Activated T-cell treated with anti-CD3 and anti-CD28 coated beads for 48 hours (primary cell): ENCODE measurements around the gene UBE2L5.
"Not testable (repeated sequence)": the region's sequence is repeated elsewhere in the genome, so short reads cannot be mapped to it uniquely, and the experiment has no call there.

Experiments
- DNase-seq: peaks from one replicate; pipeline ENCODE4 v3.0.0-alpha.2; 2020; ENCODE audit warnings: low read depth

UBE2L5 gene

GRCh38 chr13:30440910-30441703, 18.8 kb downstream of the UBE2L5 start:
- DNase-seq, result no peak

DNA sequence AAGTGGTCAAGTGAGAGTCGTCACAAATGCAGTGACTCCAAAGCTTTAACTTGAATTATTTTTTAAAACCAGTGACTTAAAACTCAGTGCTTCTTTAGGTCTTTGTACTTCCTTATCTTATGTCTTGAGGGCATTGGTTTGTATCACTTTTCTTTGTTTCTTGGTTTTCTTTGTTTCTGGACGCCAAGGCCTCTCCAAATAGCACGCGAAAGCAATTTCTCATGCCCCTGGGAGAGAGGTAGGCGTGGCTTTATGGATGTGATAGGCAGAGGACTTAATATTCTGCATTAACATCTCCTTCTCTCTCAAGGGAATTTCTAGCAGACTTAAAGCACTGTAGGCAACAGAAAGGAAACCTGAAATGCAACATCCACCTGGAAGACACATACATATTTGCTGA, 20.6 kb downstream of the UBE2L5 start:
- DNase-seq, result no peak

DNA sequence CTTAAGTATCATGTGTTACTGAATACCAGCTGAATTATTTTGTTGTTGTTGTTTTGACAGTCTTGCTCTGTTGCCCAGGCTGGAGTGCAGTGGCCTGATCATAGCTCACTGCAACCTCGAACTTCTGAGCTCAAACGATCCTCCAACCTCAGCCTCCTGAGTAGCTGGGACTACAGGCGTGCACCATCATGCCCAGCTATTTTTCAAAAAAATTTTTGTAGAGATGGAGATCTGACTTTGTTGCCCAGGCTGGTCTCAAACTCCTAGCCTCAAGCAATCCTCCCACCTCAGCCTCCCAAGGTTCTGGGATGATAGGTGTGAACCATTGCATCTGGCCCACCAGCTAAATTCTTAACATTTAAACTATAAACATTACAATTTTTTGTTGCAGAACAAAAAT, 21.2 kb downstream of the UBE2L5 start:
- DNase-seq, result not testable (repeated sequence)

GRCh38 chr13:30443957-30444404, 21.7 kb downstream of the UBE2L5 start:
- DNase-seq, result no peak

- no peak for DNase-seq
Observed at GRCh38 chr13:30446126-30446500, 23.8 kb downstream of the UBE2L5 start.

DNA sequence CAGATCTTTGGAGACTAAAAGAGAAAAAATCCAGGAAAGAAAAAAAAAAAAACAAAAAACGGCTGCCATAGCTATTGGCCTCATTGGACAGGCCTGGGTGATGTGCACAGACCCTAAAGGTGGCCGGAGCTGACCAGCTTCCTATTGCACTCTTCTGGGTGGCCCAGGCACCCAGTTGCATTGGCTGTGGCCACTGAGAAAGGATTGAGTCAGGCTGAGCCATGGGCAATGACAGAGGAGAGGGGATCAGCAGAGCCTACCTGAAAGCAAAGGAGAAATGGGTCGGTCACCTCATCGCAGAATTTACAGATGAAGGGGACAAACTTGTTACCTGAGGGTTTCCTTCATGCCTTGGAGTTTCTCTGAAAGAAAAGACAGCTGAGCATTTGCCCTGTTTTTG, 26.1 kb downstream of the UBE2L5 start:
- DNase-seq, result no peak

GRCh38 chr13:30450066-30450465, 27.8 kb downstream of the UBE2L5 start:
- no peak for DNase-seq

GRCh38 chr13:30451476-30451875, 29.2 kb downstream of the UBE2L5 start:
- not testable (repeated sequence) for DNase-seq

DNA sequence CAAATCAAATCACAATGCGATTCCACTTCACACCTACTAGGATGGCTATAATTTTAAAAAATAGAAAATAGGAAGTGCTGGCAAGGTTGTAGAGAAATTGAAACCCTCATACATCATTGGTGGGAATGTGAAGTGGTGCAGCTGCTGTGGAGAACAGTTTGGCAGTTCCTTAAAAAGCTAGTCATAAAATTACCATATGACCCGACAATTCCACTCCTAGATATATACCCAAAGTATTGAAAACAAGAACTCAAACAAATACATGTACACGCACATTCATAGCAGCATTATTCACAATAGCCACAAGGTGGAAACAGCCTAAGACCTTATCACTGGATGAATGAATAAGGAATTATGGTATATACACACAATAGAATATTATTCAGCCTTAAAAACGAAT, 31.4 kb downstream of the UBE2L5 start:
- no peak for DNase-seq

DNA sequence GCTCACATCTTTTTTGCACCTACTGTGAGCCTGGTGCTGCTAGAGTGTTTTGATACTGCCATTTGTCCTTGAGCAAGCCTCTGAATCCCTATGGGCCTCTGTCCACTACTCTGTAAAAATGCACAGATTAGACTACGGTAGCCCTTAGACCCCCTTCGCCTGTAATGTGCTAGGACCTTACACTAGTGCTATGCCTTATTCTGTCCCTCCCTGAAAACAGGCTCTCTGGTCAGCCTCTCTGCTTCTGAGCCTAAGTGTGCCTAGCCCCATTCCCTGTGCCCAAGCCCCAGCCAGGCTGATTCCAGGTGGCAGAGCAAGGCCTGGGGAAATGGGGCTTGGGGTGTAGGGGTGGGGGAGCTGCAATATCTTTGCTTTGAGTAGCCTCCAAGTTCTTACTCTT, 32.7 kb downstream of the UBE2L5 start:
- no peak for DNase-seq

GRCh38 chr13:30456290-30456689, 34.0 kb downstream of the UBE2L5 start:
- no peak for DNase-seq

DNA sequence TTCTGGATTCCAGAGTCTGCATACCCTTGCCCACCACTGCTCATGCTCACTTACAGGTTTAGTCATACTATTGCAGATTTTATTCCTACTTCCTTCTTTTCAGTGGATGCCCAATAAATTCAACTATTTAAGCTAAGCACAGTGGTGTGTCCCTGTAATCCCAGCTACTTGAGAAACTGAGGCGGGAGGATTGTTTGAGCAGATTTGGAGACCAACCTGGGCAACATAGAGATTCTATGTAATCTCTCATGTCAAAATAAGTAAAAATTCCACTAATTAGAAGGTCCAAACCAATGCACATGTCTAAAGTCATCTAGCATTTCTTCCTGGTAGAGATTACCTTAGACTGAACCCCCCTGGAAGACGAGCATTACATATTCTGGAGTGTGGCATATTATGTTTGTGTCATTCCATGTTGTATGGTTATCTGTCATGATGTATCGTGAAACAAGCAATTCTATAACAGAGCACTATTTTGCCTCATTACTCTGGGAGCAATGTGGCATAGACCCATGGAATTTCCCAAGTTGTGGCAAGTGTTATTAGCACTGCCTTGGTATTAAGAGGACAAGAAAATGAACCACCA, 35.1 kb downstream of the UBE2L5 start:
- no peak for DNase-seq

- DNase-seq, result not testable (repeated sequence)
Observed at GRCh38 chr13:30461279-30462066, 39.2 kb downstream of the UBE2L5 start.

GRCh38 chr13:30463787-30464495, 41.6 kb downstream of the UBE2L5 start:
- peak; percentile 61 for DNase-seq

GRCh38 chr13:30464496-30465342, 42.4 kb downstream of the UBE2L5 start:
- peak; percentile 68 for DNase-seq

- no peak for DNase-seq
Observed at GRCh38 chr13:30465343-30465592, 43.0 kb downstream of the UBE2L5 start.

DNA sequence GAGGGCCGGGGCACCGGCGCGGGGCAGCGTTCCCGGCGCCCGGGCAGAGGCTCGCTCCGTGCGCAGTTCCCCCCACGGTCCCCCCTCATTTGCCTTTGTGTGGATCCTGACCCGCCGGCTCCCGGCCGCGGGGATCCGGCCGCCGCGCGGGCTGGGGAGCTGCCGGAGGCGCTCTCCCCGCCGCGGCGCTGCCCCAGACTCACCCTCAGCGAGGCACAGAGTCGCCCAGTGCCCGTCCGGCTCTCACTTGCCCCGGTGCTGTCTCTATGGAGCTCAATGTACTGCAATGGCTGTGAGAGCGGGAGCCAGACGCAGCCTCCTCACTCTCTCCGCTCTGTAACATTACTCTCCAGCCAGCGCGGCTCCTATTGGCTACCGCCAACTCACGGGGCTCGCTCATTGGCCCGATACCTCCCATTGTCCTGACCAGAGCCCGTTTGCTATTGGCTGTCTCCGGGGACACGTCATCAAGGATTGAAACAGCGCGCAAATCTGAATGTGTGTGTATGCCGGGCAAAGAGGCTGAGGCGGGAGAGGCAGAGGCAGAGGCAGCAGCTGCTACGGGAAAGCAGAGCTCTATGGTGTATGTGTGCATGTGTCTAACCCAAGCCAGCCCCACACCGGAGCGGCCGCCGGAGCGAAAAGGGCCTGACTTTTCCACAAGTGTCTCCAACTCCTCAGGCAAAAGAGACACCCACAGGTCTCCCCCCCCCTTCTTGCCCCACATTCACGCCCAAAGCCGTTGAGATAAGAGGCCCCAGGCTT, 43.5 kb downstream of the UBE2L5 start, which contains the start of gene HMGB1:
Gene HMGB1, minus strand, starts transcription at position 344 of the 765 bp plus-strand sequence. CDS start 2,256 bp downstream, outside the sequence.
- peak; percentile 92 for DNase-seq

- peak; percentile 30 for DNase-seq
Observed at GRCh38 chr13:30466358-30466714, 44.0 kb downstream of the UBE2L5 start.

- DNase-seq, result no peak
Observed at GRCh38 chr13:30466841-30467252, 44.6 kb downstream of the UBE2L5 start.

DNA sequence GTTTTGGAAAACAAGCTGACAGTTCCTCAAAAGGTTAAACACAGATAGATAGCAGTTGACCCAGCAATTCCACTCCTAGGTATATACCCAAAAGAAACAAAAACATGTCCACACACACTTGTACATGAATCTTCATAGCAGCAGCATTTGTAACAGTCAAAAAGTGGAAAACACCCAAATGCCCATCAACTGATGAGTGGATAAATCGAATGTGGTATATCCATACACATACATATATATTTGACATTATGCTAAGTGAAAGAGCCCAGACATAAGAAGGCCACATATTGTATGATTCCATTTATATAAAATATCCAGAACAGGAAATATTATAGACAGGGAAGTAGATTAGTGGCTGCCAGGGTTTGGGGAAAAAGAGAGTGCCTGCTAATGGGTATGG, 51.4 kb downstream of the UBE2L5 start:
- no peak for DNase-seq
